Stomach (tissue), 4 donors: ENCODE data around the gene FRY.

Source experiments
- EP300 ChIP-seq: sonication (generic); formaldehyde crosslinking; IDR thresholded peaks from one replicate; pipeline ENCODE4 v1.6.1; 2017; ENCODE audit warnings: antibody characterized with exemption
- TF ChIP-seq, protein P1 (sequence below), 7 experiments: fragments of 450-650 bp in 4 of 7; fragments of 200-600 bp in 3 of 7; sonication (generic) in 3 of 7; IDR thresholded peaks; one replicate each; pipeline ENCODE4 v1.5.1; 2016 to 2019; ENCODE audit warnings: antibody characterized with exemption in 7 of 7, control low read depth in 2 of 7, mild to moderate bottlenecking in 1 of 7

- TF ChIP-seq, protein P1, sequence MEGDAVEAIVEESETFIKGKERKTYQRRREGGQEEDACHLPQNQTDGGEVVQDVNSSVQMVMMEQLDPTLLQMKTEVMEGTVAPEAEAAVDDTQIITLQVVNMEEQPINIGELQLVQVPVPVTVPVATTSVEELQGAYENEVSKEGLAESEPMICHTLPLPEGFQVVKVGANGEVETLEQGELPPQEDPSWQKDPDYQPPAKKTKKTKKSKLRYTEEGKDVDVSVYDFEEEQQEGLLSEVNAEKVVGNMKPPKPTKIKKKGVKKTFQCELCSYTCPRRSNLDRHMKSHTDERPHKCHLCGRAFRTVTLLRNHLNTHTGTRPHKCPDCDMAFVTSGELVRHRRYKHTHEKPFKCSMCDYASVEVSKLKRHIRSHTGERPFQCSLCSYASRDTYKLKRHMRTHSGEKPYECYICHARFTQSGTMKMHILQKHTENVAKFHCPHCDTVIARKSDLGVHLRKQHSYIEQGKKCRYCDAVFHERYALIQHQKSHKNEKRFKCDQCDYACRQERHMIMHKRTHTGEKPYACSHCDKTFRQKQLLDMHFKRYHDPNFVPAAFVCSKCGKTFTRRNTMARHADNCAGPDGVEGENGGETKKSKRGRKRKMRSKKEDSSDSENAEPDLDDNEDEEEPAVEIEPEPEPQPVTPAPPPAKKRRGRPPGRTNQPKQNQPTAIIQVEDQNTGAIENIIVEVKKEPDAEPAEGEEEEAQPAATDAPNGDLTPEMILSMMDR (IDR thresholded peaks at IDR 0.05) = no peak
- TF ChIP-seq EP300 = no peak
Observed at GRCh38 chr13:32153056-32153455, 121.5 kb downstream of the FRY start.
